ENCODE results near the gene MEMO1. TPM values are rescaled to one million over a fixed set of nuclear protein-coding genes. Genes with fewer than 3 reads are reported as not detected.
"Not testable (repeated sequence)": the region's sequence is repeated elsewhere in the genome, so short reads cannot be mapped to it uniquely, and the experiment has no call there.

Gene MEMO1
- total RNA-seq, 2 donors from 2014 or later, result 40.2 to 52.0 TPM

- H3K27ac Mint-ChIP-seq, result no peak overlapping the region
- no peaks in the 10 kb centered on the region for H3K9me3 Mint-ChIP-seq
- Histone ChIP-seq H3K4me1 (ENCODE audit: control insufficient read depth, insufficient read depth, low read length) (no peaks in the 10 kb centered on the region), H3K27ac (ENCODE audit: low read depth, low read length) (no peak overlapping the region), H3K27me3 (ENCODE audit: control insufficient read depth, insufficient read depth, low read length, poor library complexity, severe bottlenecking) (no peaks in the 10 kb centered on the region), H3K36me3 (ENCODE audit: control insufficient read depth, insufficient read depth, low read length) (no peaks in the 10 kb centered on the region), H3K9ac (ENCODE audit: extremely low read depth, low read length, poor library complexity, severe bottlenecking) (no peak overlapping the region), H3K9me3 (ENCODE audit: control insufficient read depth, low read length) (no peaks in the 10 kb centered on the region), H3K4me3 (ENCODE audit: low read length) (no peak overlapping the region)
- peaks cover 4% of the 10 kb centered on the region for H3K36me3 Mint-ChIP-seq (ENCODE audit: low read depth)
- no peak for TF ChIP-seq CTCF (conservative IDR thresholded peaks at IDR 0.05)
- no peak overlapping the region for H3K4me3 Mint-ChIP-seq
- no peaks in the 10 kb centered on the region for H3K27me3 Mint-ChIP-seq (ENCODE audit: insufficient read depth)
- DNase-seq, result no peak
- peaks cover 17% of the 10 kb centered on the region for H3K4me1 Mint-ChIP-seq
- WGBS, 2 experiments (ENCODE audit: insufficient coverage in 1 of 2, insufficient read length in 1 of 2), result 82% methylated on average over 1 of the region's 1 CpG; no CpG with 5 or more reads in 1 of the 2 experiments
Measured at GRCh38 chr2:31957354-31958139, 53.3 kb downstream of the MEMO1 start.

- H3K9me3 ChIP-seq (ENCODE audit: control insufficient read depth, low read length); H3K4me3 ChIP-seq (ENCODE audit: low read length); H3K27me3 Mint-ChIP-seq (ENCODE audit: insufficient read depth); H3K9ac ChIP-seq (ENCODE audit: extremely low read depth, low read length, poor library complexity, severe bottlenecking); DNase-seq; H3K4me3 Mint-ChIP-seq; H3K9me3 Mint-ChIP-seq; H3K27ac ChIP-seq (ENCODE audit: low read depth, low read length); H3K36me3 ChIP-seq (ENCODE audit: control insufficient read depth, insufficient read depth, low read length); H3K27me3 ChIP-seq (ENCODE audit: control insufficient read depth, insufficient read depth, low read length, poor library complexity, severe bottlenecking); H3K4me1 ChIP-seq (ENCODE audit: control insufficient read depth, insufficient read depth, low read length); H3K36me3 Mint-ChIP-seq (ENCODE audit: low read depth): not testable (repeated sequence)
- H3K27ac Mint-ChIP-seq, result peak overlapping the region; percentile 44
- 89 to 98% methylated on average over 4 to 8 of the region's 8 CpGs for WGBS, 2 experiments (ENCODE audit: insufficient coverage in 1 of 2, insufficient read length in 1 of 2)
- peaks cover 17% of the 10 kb centered on the region for H3K4me1 Mint-ChIP-seq
Measured at GRCh38 chr2:31956934-31957333, 53.9 kb downstream of the MEMO1 start.

- no peaks in the 10 kb centered on the region for H3K27me3 ChIP-seq (ENCODE audit: control insufficient read depth, insufficient read depth, low read length, poor library complexity, severe bottlenecking)
- H3K9me3 ChIP-seq (ENCODE audit: control insufficient read depth, low read length), result no peaks in the 10 kb centered on the region
- no peak for TF ChIP-seq CTCF (conservative IDR thresholded peaks at IDR 0.05)
- H3K27ac Mint-ChIP-seq, result peak overlapping the region; percentile 44
- peaks cover 4% of the 10 kb centered on the region for H3K36me3 Mint-ChIP-seq (ENCODE audit: low read depth)
- no peak overlapping the region for H3K4me3 Mint-ChIP-seq
- H3K27ac ChIP-seq (ENCODE audit: low read depth, low read length), result no peak overlapping the region
- H3K27me3 Mint-ChIP-seq (ENCODE audit: insufficient read depth), result no peaks in the 10 kb centered on the region
- no peaks in the 10 kb centered on the region for H3K36me3 ChIP-seq (ENCODE audit: control insufficient read depth, insufficient read depth, low read length)
- H3K4me3 ChIP-seq (ENCODE audit: low read length), result no peak overlapping the region
- H3K4me1 Mint-ChIP-seq, result peaks cover 17% of the 10 kb centered on the region
- H3K4me1 ChIP-seq (ENCODE audit: control insufficient read depth, insufficient read depth, low read length), result no peaks in the 10 kb centered on the region
- H3K9ac ChIP-seq (ENCODE audit: extremely low read depth, low read length, poor library complexity, severe bottlenecking), result no peak overlapping the region
- WGBS, 2 experiments (ENCODE audit: insufficient coverage in 1 of 2, insufficient read length in 1 of 2), result 85 to 100% methylated on average over 1 of the region's 1 CpG
- no peaks in the 10 kb centered on the region for H3K9me3 Mint-ChIP-seq
- DNase-seq, result no peak
Measured at GRCh38 chr2:31956312-31956711, 54.5 kb downstream of the MEMO1 start.

GRCh38 chr2:31953095-31953494, 57.7 kb downstream of the MEMO1 start:
- not testable (repeated sequence) for H3K4me1 ChIP-seq (ENCODE audit: control insufficient read depth, insufficient read depth, low read length); H3K4me3 ChIP-seq (ENCODE audit: low read length); H3K27me3 ChIP-seq (ENCODE audit: control insufficient read depth, insufficient read depth, low read length, poor library complexity, severe bottlenecking); H3K9ac ChIP-seq (ENCODE audit: extremely low read depth, low read length, poor library complexity, severe bottlenecking); H3K36me3 ChIP-seq (ENCODE audit: control insufficient read depth, insufficient read depth, low read length); H3K9me3 Mint-ChIP-seq; H3K27ac ChIP-seq (ENCODE audit: low read depth, low read length); H3K27me3 Mint-ChIP-seq (ENCODE audit: insufficient read depth); H3K27ac Mint-ChIP-seq; H3K36me3 Mint-ChIP-seq (ENCODE audit: low read depth); H3K4me3 Mint-ChIP-seq; DNase-seq; H3K9me3 ChIP-seq (ENCODE audit: control insufficient read depth, low read length)
- peaks cover 16% of the 10 kb centered on the region for H3K4me1 Mint-ChIP-seq
- 86 to 98% methylated on average over 6 to 9 of the region's 9 CpGs for WGBS, 2 experiments (ENCODE audit: insufficient coverage in 1 of 2, insufficient read length in 1 of 2)
